GM20431 (cell line): Measurements from ENCODE around the gene MAML3.
"Not testable (repeated sequence)": the region's sequence is repeated elsewhere in the genome, so short reads cannot be mapped to it uniquely, and the experiment has no call there.

Experiments used
- in situ Hi-C: fragments of 300-500 bp; cut with MseI, MboI; formaldehyde crosslinking; loops from one replicate; pipeline ENCODE4 v1.15.0; 2020; ENCODE audit warnings: low sequenced_read_pairs; ENCODE audit not compliant: unreplicated experiment

Gene MAML3

DNA sequence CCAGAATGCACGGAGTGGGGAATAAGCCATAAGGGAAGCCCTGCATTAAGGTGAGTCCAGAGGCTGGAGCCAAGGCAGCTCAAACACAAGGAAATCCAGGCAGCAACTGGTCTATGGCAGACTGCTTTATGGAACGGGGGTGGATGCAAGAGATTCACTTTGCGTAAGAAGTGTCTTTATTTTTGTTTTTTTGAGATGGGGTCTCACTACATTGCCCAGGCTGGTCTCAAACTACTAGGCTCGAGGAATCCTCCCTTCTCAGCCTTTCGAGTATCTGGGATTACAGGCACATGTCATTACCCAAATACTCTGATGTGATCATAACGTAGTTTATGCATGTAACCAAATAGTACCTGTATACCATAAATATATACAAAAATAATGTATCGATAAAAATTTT lies 199.5 kb downstream of the MAML3 start:
- in situ Hi-C loops: no loop called here

- in situ Hi-C loops: no loop called here
Observed at GRCh38 chr4:139951021-139951420, 203.0 kb downstream of the MAML3 start.

- in situ Hi-C loops: no loop called here
Observed at GRCh38 chr4:139950568-139950967, 203.4 kb downstream of the MAML3 start.

GRCh38 chr4:139944916-139945315 lies 209.1 kb downstream of the MAML3 start:
- in situ Hi-C loops: not testable (repeated sequence)

DNA sequence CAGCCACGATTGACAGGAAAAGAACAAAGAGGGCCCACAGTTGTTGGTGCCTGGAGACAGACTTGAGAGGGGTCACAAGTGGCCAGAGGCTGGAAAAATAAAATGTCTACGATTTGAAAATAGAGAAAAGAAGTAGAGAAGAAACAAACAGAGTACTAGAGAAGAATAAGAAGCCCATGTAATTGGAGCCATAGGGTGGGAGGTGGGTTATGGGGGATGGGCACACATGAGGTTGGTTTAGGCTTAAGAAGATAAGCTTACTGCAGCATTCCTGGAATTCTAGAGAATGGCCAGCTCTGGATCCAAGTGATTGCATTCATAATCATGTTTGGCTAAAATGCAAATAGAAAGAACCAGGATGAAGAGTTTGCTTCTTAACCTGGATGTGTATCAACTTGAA lies 210.7 kb downstream of the MAML3 start:
- in situ Hi-C loops: no loop called here

DNA sequence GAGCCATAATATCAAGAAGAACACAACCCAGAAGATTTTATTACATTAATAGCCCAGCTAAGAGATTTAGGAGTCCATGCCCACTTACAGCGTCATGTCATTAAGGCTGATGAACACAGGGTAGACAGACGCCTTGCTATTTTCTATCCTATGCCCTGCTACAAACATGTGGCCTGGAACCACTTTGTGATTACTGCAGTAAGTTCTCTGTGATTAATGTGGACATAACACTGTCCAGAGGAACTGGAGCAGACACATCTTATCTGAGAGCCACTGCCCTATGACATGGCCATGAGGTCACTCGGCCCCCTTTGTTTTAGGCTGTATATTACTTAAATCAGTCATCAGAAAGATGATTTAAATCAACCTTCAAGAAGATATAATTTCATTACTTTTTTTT lies 211.7 kb downstream of the MAML3 start:
- in situ Hi-C loops: no loop called here

GRCh38 chr4:139940600-139940999 lies 213.4 kb downstream of the MAML3 start:
- in situ Hi-C loops: no loop called here

GRCh38 chr4:139938414-139938813 lies 215.6 kb downstream of the MAML3 start:
- in situ Hi-C loops: no loop called here

DNA sequence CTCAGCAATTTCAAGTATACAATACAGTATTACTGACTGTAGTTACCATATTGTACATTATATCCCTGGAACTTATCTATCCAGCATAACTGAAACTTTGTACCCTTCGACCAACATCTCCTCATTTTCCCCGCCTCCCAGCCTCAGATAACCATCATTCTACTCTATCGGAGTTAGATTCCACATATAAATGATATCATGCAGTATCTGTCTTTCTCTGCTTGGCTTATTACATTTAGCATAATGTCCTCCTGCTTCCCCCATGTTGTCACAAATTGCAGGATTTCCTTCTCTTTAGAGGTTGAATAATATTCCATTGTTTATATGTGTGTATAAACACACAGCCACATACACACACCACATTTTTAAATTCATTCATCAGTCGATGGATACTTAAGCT lies 218.1 kb downstream of the MAML3 start:
- in situ Hi-C loops: no loop called here

DNA sequence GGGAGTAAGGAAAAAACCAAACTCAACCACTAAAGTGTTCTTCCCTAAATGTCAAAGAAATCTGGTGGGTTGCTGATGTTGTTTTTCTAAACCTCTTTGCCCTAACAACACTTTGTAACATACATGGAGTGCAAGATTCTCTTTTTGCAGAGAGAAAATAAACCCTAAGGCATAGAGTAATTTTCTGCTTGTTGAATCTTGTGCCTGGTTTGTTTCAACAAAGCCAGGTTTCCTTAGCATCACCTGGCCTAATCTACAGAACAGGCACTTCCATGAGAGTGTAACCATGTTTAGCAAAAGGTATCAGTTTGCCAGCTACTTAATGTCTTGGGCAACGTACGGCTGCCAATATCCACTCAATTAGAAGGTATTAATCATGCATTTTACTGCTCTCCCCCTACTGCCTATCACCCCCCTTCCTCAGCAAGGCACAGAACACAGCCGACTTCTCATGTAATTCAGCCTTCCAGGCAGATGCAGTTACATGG lies 219.2 kb downstream of the MAML3 start:
- in situ Hi-C loops: no loop called here

GRCh38 chr4:139934057-139934707 lies 219.8 kb downstream of the MAML3 start:
- in situ Hi-C loops: no loop called here

- in situ Hi-C loops: no loop called here
Observed at GRCh38 chr4:139933541-139933940, 220.4 kb downstream of the MAML3 start.

DNA sequence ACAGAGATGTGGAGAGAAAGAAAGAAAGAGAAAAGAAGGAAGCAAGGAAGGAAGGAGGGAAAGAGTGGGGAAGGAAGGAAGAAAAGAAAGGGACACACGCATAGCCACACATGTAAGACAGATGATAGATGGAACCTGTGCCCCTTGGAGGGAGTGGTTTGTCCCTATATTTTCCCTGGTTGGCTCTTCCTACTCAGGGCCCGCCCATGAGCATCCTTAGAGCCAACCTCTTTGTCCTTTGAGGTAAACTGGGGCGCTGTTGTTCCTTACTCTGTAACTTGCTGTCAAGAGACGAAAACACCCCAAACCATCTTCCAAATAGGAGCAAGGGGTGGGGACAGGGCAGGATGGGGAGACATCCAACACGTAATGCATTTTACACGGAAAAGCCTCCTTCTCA lies 220.9 kb downstream of the MAML3 start:
- in situ Hi-C loops: no loop called here

DNA sequence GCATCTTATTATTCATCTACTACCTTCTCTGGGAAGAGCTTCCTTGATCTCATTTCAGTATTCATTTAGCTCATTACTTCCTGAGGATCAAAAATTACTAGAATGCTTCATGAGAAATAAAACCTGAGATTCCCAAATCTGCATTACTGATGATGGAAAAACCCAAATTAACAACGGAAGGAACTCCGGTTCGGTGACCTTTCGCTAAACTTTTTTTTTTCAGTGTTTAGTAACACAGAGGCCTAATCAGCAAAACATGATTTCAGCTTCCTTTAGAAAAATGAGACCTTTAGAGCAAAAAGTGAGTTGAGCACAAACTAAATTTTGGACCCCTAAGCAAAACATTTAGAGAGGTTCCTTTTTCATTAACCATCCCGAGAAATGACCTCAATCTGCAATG lies 229.2 kb downstream of the MAML3 start:
- in situ Hi-C loops: no loop called here

DNA sequence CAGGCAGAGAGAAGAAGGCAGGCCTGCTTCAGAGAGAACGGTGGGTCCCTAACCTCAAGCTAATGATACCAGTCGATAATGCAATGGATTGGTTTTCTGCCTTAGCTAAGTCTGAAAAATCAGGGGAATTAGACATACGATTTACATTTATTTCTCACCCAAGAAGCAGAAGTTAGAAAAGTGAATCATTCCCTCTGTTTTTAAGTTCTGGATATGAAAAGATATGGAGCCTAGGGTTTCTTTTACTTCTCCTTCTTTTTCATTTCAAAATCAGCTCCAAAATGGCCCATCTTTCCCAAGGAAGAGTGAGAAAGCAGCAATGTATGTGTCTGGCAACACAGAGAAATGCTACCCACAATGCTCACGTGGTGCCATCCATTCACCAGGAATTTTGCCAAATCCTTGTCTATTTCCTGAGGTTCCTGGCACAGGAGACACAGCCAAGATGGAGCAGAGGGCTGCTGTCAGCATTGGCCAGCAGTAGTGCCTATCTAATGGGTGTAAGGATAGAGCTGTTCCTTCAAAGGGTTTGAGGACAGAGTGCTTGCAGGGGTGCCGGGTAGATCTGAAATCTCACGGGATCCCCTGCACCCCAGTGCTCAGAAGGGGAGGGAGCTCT lies 231.5 kb downstream of the MAML3 start:
- in situ Hi-C loops: no loop called here

DNA sequence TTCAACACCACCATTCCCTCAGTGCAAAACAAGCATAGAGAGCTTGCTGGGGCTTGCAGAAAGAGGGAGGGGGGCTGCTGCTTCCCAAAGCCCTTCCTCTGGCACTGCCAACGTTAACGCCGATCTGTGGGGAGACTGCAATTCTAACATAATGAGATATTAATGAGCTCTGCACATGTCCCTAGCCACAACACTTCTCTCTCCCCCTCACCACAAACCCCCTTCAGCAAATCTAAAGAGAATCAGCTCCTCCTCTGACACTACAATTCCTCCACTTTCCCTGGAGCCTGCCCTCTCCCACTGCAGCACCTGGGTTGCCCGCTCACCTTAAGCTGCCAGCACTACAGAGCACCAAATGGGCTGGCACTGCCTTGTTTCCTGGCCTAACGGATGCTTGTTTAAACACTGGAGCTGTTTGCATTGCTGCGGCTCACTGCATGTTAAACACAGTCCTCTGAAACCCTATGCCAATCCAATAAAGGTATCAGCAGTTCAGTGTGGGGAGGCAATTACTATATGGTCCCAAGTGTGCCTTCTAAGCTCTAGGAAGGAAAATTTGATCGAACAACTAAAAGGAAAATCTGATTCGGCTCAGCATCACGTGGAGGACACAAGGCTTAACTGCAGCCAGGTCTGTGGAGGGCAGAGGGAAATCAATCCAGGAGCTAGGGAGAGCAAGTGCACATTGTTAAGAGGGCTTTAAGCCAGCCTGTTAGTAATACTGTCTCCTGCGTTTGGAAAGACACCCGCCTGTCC lies 232.4 kb downstream of the MAML3 start:
- in situ Hi-C loops: no loop called here

GRCh38 chr4:139920486-139921002 lies 233.4 kb downstream of the MAML3 start:
- in situ Hi-C loops: no loop called here

- in situ Hi-C loops: no loop called here
Observed at GRCh38 chr4:139919521-139919920, 234.5 kb downstream of the MAML3 start.

DNA sequence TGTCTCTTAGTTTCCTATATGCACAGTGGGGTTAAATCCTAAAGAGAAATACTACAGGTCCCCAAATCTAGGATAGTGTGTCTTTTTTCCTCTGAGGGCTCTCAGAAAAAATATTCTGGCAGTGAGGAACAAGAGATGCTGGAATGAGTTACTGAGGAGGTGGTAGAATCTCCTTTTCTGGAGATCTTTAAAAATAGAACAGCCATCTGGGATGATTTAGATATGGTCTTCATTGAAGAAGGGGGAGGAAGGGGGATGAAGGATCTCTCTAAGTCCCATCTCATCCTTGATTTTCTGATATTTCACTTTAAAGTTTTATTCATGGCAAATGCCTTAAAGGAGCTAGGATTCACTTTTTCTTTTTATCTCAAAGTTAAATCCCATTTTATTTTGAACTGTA lies 235.0 kb downstream of the MAML3 start:
- in situ Hi-C loops: no loop called here

DNA sequence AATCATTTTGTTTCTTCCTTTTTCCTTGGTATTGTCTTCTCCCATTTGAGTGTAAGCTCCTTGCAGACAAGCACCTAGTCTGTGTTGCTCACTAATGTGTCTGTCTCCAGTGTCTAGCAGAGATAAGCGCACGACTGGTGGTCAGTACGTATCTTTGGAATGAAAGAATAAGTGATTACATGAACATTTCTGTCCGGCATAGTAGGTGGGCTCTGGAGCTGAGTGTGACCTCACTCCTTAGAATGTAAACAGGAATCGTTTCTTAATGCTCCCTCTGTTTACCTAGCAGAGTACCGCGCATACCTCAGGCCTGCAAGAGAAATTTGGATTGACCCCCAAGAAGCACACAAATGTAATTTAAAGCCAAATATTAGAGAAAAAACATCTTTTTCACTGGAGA lies 235.4 kb downstream of the MAML3 start:
- in situ Hi-C loops: no loop called here

- in situ Hi-C loops: no loop called here
Observed at GRCh38 chr4:139917896-139918295, 236.1 kb downstream of the MAML3 start.
